Inflammatory macrophage treated with lipopolysaccharide for 4 hours (primary cell): ENCODE data around the gene EXOC7.
A peak's percentile ranks its signal among the peaks of the same experiment; 100 is the strongest.
"Not testable (repeated sequence)": the region's sequence is repeated elsewhere in the genome, so short reads cannot be mapped to it uniquely, and the experiment has no call there.

Experiments
- DNase-seq: peaks from one replicate; pipeline ENCODE4 v3.0.0-alpha.2; 2020

Gene EXOC7

DNA sequence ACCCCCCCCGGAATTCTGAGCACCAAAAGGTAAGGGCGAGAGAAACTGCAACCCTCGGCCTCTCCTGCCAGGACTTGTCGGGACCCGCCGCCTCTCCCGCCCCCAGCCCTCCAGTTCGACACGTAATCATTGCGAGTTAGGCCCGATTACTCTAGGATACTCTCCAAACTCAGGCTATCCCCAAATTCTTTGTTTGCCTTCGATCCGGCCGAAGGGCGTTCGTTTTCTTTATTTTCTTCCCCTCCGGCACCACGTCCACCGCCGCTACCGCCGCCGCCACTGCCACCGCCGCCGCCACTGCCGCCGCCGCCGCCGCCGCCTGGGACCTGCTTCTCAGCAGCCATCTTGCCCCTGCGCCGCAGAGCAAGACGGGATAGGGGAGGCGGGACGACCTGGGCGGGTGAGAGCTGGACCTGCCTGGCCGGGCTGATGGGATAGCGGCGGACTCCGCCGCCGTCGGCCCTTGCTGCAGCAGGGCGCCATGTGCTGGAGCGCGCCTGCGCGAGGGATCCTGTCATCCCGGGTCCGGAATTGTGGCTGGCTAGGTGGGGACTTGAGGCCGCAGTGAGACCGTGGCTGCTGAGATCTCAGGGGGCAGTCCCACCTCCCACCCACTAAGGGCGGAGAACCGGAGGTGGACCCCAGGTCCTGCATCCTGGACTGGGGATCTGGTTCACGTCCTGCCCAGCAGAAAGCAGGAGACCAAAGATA, 31.3 kb downstream of the EXOC7 start, which contains the start of gene SRP68:
Gene SRP68 (minus strand): TSS at position 370 of the 711 bp plus-strand sequence. CDS start 26 bp downstream, at position 344.
- DNase-seq: peak; percentile 94

DNA sequence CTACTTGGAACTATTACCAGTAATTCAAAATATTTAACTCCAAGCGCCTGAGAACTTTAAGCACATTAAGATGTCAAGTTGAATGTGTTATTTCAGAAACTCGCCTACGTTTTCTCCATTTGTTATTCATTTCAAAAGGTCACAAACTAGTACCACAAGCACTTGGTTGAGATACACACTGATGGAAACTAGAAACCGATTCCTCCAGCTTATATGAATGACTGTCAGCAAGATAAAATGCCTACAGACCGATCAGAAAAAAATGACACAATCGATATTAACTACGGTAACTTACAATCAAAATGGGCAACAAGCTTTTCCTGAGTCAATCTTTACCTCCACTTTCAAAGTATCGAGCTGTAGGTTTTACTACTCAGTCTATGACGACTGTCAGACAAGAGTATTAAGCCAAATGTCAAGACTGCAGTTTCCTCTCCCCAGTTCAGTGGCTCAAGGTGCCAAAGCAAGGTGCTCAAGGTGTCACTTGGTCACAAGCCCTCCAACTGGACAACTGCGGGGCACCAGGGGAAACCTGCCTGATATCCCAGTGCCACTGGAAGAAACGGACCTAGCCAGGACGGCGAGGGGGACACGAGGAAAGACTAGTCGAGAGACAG, 31.9 kb downstream of the EXOC7 start:
- no peak for DNase-seq

DNA sequence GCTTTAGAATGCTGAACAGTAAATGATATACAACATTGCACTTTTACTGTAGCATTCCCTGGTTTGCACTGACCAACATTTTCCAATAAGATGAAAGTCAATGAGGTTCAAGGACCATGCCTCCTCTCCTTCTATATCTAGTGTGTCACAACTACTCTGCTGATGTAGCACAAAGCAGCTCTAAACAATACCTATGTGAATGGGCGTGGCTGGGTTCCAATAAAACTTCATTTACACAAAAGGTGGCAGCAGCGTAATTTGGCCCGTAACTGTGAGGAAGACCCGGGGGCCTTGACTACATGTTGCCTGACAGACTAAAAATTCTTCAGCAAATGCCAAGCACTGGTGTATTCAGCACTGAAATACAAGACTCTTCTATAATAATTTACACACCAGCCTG, 37.8 kb downstream of the EXOC7 start:
- DNase-seq: no peak

DNA sequence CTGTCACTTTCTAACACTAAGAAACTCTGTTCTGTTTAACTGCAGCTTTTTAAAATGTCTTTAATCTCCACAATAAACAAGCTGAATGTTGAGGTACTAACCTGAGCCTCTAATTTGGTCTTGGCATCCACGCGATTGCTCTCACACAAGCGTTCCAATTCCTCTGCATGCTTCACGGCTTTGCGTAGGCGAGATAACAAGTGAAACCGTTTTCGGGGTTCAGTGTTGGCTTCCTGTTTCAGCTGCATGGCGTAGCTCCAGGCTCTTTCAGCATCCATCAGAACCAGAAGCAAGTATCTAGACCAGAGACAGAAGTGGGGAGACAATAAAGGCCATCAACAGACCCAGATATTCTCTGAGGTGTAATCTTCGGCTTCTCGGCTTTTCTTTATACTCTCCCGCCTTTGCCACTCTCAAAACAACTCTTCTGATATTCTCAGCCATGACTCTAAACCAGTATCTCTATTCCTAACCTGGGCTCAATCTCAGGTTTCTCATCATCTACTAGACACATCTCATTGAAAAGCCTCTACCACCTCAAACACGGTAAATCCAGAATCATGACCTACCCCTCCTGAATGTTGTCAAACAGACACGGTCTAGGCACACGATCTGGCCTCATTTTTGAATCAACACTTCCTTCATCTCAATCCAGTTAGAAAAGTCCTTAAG, 39.6 kb downstream of the EXOC7 start:
- DNase-seq: no peak

DNA sequence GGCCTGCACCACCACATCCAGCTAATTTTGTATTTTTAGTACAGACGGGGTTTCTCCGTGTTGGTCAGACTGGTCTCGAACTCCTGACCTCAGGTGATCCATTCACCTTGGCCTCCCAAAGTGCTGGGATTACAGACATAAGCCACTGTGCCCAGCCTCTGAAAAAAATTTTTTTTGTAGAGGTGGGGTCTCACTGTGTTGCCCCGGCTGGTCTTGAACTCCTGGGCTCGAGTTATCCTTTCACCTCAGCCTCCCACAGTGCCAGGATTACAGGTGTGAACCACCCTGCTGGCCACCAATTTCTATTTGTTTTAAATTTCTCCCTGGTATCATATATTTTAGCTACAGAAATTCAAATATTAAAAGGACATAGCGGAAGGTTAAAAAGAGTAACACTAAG, 45.3 kb downstream of the EXOC7 start:
- DNase-seq: not testable (repeated sequence)

DNA sequence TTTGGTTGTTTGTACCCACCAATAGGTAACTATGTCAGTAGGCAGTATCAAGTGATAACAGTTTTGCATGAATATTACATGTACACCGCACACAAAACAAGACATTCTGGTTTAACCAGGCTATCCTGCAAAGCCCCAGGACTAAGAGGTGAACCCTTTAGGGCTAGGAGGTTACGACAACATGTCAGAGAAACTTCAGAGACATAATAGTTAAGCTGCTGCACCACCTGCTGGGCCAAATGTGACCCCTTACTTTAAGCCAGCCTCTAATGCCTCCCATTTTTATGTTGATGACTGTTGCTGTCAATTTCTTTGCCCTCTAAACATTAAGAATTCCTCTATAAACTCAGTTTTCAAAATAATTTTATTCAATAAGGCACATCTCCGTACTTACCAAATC, 46.7 kb downstream of the EXOC7 start:
- no peak for DNase-seq

DNA sequence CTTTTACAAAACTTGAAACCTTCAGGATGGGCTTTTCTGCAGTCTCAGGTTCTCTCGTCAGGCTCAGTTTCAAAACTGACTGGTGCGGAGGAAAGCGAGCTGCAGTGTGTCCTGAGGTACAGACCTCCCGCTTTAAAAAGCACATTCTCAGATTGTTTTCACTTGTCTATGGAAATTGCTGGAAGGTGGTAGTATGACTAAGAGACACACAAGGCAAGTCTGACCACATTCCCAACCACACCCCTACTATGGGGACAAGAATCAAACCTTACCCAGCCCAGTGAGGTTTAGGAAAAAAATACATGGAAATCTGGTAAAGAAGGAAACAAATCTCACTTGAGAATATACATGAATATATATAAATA, 49.5 kb downstream of the EXOC7 start:
- peak; percentile 29 for DNase-seq

DNA sequence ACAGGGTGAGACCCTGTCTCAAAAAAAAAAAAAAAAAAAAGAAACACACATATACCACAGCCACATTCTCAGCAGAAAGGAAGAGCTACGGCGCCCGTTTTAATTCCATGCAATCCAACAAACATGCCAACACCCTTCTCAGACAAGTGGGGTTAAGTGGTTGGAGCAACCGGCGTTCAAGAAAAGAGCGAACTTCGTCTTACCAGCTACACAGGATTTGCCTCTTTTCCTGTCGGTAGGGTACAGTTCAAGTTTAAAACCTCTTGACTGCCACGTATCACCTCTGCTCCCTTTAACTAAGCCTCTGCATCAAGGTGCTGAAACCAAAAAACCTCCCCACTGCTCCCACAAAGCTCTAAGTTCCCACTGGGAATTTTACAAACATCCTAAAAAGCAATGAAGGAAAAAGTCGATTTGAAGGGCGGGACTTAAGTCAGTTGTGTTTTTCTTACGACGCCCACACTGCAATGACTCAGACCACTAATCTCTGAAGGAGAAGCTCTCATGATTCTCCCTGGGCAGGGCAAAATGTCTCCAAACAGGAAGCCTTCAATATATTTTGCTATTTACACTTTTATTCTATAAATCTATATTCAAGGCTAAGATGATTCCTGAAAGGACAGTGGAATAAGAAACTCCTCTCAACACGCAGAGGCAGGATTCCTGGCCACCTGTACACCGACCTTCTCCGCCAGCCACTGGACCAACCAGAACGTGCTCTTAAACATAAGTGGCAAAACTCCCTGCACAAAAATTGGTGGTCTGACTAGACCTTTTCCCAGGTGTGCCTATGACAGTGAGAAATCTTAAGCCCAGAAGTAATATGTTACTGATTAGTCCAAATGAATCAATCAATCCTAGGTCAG, 50.1 kb downstream of the EXOC7 start:
- DNase-seq: peak; percentile 78

DNA sequence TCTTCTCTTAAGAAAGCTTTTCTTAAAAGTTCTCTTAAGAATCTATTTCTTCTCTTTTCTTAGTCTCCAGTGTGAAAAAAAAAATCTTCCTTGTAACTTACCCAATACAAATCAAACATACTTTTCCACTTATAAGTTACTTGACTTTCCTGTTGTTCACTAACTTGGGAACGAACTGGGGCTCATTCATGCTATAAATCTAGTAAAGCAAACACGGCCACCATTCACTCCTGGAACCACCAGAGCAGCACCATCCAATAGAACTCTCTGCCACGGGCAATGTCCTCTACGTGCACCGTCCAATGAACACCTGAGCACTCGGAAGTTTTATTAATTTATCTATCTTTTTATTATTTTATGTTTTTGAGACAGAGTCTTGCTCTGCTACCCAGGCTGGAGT, 52.0 kb downstream of the EXOC7 start:
- DNase-seq: no peak

DNA sequence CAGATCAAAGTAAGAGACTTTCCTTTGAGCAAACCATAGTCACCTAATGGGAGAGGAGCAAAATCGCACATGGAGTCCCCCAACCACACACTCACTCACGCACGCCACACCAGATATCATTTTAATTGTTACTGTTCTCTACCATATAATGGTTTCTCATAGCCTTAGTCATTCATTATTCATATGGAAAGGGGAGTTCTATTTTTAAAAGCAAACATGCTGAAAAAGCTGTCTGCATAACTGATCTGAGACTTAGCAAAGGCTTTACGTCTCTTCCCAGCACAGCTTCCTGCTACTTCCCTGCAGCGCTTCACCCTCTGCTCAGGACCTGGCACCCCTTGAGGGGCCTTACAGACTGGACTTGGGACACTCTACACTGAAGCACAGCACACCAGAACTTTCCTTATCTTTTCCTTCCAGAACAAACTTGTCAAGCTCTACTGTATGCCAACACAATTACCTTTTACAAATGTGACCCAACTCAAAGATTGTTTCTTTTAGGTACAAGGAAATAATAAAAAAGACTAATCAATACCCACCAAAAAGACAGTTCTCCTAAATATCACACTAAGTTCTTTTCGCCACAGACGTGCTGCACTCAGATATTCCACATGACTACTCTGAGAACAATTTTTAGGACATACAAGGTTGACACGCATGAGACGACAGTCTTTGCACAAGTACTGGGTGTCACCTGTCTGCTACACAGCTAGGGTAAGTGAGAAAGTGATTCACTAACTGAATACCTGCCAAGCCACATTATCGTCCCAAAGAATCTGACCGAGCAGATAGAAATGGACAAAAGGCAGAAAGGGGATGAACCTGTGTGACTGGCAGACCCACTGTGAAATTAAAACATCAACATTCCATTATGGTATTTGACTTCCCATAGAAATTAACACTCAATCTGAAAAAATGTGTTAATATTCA, 52.8 kb downstream of the EXOC7 start:
- no peak for DNase-seq

DNA sequence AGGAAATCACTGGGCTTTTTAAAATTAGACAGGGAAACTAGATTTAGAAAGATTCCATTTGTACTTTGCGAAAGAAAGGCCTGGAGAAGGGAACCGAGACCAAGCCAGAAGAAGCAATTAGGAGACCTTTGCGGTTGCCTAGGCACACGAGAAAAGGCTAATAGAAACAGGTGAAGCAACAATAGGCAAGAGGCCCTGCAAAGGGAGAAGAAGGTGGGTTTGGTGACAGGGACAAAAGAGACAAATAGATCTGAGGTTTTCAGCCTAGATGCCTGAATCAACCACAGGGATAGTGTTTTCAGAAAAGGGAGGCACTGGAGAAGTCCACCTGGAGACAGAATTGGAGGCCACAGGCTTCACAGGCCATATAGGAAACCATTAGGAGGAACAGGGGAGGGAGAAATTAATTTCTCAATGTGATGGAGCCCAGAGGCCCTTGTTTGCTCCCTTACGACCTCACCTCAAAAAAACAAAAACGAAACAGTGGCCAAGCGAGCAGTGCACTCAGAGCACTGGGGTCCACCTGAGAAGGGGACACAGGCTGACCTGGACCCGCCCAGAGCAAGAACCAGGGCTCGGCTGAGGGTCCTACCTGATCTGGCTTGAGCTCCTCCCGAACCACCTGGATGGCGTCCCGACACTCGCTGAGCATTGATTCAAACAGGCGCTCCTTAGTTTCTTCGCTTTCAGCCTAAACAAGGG, 53.6 kb downstream of the EXOC7 start:
- peak; percentile 13 for DNase-seq

DNA sequence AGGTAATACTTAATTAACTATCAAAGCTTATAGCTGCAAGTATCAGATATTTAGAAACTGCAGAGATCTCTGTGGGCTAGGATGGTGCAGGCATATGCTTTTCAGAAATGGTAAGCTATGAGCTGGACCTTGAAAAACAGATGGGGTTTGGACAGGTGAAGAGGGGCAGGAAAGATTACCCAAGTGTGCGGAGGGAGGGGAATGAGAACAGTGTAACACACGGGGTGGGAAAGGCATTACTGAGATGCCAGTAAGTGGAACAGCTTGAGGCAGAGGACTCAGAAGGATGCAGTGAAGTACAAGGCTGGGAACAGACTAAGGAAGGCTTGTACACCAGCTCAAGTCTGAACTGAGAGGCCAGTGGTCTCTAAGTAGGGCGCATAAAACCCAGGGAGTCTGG, 54.3 kb downstream of the EXOC7 start:
- no peak for DNase-seq

DNA sequence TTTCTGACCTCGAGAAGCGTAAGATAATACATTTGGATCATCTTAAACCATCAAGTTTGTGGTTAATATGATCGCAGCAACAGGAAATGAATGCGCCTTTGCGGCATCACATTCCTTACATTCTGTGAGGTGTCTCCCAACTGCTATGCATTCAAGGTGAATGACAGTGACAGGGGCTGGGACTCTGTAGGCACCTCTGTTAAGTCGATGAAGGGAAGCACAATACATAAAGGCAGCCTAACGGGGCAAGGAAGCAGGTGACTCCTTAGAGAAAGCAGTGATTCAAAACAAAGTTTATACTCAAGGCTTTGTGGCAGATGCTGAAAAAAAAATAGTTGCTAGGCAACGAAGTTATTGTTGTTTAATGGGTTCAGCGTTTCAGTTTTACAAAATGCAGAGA, 54.9 kb downstream of the EXOC7 start:
- DNase-seq: no peak

DNA sequence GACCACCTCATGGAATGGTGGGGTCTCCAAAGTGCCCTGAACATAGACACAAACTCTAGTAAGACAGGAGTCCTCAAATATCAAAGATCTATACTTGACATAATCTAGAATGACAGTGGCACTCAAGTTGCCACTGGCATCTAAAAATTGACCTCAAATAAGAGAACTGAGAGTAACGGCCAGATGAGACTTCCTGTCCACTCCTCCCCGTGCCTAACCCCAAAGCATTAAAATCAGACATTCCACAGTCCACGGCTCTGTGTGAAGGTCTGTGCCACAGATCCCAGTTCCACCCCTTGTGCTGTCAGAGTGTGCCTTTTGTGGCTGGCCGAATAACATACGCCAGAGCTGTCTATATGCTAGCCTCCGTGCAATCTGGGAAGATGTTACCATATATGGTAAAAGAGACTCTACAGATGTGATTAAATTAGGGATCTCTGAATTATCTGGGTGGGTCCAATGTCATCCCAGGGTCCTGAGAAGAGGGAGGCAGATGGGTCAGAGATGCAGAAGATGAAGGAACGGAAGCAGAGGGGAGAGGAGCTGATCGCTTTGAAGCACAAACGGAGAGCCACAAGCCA, 55.5 kb downstream of the EXOC7 start:
- DNase-seq: no peak

DNA sequence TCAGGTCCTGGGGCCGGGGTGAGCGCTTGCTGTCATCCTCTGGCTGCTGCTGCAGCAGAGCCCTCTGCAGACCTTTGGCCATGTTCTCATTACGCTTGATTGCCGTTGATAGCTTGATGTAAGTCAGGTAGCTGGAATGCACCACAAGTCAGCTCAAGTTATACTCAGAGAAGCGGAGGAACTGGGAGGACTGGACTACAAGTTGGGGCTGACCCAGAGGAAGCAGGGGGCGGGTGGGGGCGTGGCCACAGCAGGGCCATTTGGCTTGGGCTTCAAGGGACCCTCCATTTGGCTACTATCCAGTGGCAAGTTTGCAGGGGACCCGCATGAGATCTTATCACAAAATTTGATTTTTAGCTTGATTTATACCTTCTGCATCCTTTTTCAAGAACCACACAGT, 57.5 kb downstream of the EXOC7 start:
- no peak for DNase-seq

DNA sequence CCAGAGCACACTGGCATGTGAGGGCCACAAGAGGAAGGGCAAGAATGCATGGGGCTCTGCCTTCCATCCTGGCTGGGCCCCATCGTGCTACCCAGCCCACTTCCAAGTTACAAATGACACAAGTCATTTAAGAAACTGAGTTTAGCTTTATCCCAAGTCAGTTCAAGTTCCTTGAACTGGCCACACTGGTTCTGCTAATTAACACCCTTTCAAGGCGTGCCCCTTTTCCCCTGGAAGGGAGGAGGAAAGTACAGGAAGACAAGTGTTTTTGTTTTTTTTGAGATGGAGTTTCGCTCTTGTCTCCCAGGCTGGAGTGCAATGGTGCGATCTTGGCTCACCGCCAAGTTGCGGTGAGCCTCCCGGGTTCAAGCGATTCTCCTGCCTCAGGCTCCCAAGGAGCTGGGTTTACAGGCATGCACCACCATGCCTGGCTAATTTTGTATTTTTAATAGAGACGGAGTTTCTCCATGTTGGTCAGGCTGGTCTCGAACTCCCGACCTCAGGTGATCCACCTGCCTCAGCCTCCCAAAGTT, 59.0 kb downstream of the EXOC7 start:
- not testable (repeated sequence) for DNase-seq

DNA sequence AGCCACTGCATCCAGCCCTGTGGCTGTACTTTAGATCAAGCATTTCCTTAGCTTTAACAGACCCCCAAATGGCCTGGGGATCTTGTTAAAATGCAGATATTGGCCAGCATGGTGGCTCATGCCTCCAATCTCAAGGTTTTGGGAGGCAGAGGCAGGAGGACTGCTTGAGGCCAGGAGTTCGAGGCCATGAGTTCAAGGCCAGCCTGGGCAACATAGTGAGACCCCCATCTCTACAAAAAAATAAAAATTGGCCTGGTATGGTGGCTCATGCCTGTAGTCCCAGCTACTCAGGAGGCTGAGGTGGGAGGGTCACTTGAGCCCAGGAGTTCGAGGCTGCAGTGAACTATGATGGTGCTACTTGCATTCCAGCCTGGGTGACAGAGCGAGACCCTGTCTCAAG, 60.7 kb downstream of the EXOC7 start:
- DNase-seq: not testable (repeated sequence)

DNA sequence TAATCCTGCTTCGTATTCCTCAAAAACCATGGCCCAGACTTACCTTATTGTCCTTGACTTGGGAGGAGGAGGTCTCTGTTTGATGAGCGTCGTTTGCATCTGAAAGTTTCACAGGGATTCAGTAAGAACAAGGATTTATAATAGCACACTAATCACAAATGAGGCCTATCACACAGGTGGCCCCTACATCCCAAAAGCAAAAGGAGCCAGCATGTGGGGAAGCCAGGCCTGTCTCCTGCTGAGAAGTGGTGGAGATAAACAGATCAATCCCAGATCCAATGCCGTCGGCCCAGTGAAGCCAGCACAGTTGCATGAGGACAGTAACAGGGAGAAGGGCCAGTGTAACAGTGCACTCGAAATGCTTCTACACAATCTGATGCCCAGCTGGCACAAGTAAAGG, 63.2 kb downstream of the EXOC7 start:
- no peak for DNase-seq

DNA sequence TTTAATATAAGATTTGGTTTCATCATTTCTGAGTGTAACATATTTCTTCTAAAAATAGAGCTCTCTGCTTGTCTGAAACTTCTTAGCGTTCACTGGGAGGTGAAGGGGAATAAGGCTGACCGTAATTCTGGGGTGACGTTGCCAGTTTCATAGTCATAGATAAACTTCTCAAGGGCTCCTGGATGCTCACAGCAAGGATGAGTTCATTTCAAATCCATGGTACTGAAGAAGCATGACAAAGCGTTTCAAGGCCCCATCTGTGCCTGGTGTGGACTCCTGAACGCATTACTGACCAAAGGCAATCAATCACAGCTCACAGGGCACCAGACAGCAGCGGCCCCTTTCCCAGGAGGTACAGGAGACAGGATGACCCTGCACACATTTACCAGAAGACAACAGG, 64.5 kb downstream of the EXOC7 start:
- DNase-seq: no peak

DNA sequence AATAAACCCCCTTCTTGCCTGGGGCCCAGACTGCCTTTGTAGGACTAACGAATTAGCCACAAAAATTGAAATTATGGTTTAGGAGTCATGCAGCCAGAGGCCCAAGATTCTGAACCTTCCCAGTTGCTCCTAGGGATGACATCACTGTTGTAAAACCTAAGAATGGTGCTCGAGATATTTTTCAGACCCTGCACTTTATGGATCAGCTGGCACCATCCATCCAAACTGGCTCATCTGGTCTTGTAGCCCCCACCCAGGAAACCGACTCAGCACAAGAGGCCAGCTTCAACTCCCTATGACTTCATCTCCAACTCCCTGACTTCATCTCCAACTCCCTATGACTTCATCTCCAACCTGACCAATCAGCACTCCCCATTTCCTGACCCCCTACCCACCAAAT, 65.5 kb downstream of the EXOC7 start:
- DNase-seq: no peak
